CD4-positive, alpha-beta T cell treated with Interleukin-15 for 4 hours (primary cell): ENCODE measurements around the gene MRPS27.

ENCODE experiments used
- DNase-seq: peaks from one replicate; pipeline ENCODE4 v3.0.0-alpha.2; 2020; ENCODE audit warnings: low spot score

Gene MRPS27

DNA sequence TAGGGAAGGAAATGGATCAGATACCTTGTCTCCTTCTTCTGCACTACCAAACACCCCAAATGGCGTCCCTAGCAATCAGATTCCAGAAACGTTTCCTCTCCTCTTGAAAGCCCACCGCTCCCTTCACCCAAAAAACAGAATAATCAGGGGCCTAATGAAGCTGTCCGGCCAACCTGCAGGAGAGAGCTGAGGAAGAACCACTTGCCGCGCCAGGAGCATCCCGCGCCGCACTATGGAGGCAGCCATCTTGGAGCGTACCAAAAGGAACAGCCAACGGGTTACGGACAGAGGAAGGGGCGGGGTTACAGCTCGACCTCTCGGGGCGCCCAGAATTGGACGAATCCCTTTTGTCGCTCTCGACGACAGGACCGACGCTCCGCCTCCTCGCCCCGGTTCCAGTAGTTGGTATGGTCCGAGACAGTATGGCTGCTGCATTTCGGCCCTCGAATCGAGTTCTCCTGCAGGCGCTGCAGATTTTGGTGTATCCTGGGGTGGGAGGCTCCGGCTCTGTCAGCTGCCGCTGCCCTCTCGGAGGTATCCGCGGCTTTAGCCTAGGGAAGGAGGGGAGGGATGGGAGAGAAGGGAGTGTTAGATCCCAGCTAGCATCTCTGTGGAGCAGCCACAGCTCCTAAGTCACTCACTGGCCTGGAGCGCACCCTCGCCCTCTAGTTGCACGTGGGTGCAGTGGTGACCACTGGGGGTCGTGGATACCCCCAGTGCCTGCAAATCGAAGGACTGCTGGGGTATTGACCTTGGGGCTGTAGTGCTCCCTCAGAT lies at the start of gene MRPS27, which contains the start of gene PTCD2:
Gene MRPS27 (minus strand): TSS at position 265 of the 777 bp plus-strand sequence. CDS start 19 bp downstream, at position 246.
Gene PTCD2 (plus strand): TSS at position 398 of the 777 bp plus-strand sequence. CDS start 10 bp downstream, at position 408.
- peak; percentile 96 for DNase-seq

- DNase-seq, result no peak
Measured at GRCh38 chr5:72369711-72370110, 49.7 kb upstream of the MRPS27 start.

DNA sequence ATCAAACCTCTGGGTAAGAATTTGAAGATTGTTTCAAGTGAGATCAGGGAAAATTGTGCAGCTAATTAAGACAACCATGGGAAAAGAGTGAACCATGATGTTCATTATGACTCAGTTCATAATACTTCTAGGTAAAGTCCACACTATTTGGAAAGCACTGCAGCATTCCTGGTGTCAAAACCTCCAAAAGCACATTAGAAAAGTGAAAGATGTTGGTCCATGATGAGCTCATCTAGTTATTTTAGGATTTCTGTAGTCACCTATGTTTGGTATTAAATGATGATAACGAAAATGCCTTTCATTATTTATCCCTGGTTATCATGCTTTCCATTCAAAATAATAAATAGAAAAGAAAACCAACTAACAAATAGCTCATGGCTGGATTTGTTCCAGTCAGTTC lies 49.3 kb upstream of the MRPS27 start:
- DNase-seq, result no peak

DNA sequence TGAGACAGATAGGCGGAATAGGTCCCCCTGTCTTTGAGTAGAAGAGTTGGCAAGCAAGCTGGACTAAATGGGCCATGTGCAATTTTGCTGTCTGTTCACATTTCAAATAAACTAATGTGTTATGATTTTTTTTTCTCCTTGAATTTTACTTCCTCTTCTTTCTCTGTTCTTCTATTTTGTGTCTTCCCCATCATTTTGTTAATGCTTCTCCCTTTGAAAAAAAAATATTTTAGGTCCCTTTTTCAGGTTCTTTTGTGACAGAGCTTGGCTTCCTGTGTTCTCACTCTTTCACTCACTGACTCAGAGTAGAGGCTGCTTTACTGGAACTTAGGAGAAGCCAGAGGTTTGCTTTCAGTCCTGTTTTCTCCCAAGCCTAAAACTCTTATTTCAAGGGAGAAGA lies 48.2 kb upstream of the MRPS27 start:
- no peak for DNase-seq

DNA sequence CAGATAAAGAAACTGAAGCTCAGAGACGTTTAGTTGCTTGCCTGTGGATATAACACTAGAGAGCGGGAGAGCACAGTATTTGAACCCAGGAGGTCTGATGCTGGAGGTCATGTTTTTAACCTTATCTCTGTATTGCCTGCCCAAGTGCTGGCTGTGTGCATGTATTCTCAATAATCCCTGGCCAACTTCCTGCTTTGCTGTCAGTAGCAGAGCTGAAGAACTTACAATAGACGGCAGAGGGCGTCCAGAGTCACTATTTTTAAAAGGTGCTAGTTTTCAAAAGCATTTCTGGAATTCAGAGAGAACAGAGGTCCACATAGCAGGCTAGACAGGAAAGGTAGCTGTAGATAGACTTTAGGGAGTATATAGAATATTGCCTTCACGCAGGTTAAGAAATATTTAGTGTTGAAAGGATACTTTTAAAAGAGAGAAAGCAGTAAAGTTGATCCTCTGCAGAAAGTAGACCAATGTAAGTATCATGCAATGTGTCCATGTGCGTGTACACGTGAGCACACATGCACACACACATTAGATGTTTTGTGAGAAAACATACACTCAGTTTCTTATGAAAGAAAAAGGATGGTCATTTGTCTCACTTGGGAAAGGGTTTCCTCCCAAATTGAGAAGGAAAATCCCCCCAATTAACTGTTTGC lies 46.4 kb upstream of the MRPS27 start:
- DNase-seq, result peak; percentile 29

DNA sequence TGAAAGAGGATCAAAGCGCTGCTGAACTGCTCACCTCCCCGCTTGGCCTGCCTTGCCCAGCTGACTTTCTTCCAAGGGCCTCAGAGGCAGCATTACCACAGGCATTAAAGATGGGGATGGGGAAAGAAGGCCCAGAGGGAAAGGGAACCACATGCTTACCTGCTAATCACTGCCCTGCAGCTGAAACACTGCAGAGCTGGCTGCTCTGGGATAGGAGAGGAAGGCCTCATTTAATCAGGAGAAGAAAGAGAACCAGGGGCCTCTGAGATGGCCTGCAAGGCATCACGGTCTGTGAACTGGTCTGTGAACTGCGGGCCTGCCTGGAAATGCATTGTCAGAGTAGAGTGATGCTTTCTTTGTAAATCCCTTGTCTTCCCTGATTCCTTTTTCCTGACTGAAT lies 44.9 kb upstream of the MRPS27 start:
- DNase-seq, result no peak

- DNase-seq, result no peak
Measured at GRCh38 chr5:72364171-72364570, 44.1 kb upstream of the MRPS27 start.

DNA sequence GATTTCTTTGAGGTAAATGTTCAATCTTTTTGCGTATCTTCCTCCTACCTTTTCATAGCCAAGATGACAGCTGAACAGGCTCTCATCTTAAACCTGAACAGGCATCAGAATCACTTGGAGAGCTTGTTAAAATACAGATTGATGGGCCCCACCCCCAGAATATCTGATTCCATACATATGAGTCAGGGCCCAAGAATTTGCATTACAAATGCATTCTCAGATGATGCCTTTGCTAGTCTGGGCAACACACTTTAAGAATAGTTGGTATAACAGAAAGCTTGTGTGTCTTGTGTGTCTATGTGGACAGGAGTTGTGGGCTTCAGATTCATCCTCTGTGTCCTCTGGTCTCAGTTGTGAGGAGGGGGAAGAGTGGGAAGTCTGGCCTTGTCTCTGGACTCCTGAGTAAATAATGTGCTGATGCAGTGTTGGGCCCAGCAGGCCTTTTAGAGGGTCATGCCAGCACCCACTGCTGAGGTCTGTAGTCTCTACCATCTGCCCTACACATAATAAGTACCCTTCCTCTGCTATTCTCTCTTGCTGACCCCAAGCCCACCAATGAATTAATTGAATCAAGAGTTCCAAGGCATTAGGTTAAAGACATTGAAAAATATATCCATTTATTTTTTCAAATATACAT lies 43.2 kb upstream of the MRPS27 start:
- no peak for DNase-seq

DNA sequence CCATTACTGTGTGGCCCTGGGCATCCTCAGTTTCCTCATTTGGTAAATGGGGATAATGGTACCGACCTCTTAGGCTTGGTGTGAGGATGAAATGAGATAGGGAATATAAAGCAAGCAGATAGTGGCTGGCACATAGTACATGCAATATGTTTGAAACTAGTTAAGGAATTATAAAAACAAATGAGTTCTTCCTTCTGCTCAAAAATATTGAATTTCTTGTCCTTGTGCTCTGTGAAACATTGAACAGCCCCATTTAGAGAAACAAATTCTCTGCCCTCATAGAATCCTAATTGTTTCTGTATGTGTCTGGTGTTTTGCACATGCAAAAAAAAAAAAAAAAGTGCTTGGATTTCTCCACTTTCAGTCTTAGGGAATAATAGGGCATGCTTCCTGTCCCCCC lies 39.8 kb upstream of the MRPS27 start:
- DNase-seq, result no peak

DNA sequence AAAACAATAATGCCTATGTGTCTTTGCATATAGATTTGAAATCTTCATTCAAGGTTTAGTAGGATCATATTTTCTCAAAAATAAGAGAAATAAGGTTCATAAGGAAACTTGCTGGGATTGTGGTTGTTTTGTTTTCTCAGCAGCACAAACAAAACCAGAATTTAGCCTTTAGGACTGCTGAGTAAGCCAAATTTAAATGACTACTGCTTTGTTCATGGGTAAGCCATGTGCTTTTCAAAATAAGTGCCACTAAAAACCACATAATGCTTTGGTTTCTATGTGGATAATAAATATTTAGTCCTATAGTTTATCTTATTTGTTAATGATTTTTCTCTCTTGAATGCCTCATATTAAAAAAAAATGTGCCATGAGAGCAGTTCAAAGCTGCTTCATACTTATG lies 38.9 kb upstream of the MRPS27 start:
- DNase-seq, result no peak

GRCh38 chr5:72356361-72356760 lies 36.3 kb upstream of the MRPS27 start:
- DNase-seq, result no peak

GRCh38 chr5:72355706-72356299 lies 35.8 kb upstream of the MRPS27 start:
- DNase-seq, result no peak

GRCh38 chr5:72353046-72353445 lies 33.0 kb upstream of the MRPS27 start:
- DNase-seq, result no peak

DNA sequence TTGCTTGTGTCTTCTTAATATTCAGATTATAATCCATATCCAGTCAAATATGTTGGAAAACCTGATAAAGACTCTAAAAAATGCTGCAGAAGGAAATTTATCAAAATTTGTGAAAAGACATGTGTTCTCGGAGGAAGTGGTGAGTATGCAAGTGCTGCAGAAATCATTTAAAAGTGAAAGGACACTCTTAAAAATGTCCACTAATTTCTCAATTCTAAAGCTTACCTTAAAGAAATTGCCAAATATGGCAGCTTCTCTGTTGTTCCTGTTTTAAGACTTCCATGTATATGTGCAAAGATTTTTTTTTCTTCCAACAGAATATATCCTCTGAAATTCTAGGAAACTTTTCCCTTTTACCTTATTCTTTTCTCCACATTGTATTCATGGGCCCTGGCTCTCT lies 32.6 kb upstream of the MRPS27 start:
- DNase-seq, result no peak

- DNase-seq, result no peak
Measured at GRCh38 chr5:72351376-72351775, 31.3 kb upstream of the MRPS27 start.

- DNase-seq, result no peak
Measured at GRCh38 chr5:72347801-72348308, 27.8 kb upstream of the MRPS27 start.

- DNase-seq, result no peak
Measured at GRCh38 chr5:72346398-72346797, 26.4 kb upstream of the MRPS27 start.

DNA sequence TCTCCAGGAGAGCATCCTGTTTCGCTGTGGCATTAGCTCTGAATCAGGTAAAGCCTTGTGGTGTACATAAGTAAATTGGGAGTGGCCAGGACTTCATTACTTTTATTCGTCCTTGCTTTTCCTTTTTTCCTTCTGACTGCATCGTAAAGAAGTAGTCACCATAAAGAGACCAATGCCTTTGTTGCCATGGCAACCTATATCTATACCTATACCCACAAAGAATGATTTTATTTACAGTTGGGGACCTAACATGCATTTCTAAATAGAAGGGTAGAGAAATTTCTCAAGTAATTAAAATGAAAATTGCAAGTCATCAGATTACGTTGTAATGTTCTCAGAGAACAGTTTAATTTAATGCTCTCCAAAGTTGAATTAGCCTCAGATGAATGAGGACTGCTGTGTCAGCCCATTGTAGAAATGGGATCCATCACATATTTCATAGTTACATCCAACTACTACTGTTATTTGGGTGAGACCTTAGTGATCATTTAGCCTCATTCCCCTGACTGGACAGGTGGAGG lies 18.7 kb upstream of the MRPS27 start:
- no peak for DNase-seq

- DNase-seq, result no peak
Measured at GRCh38 chr5:72337159-72337558, 17.1 kb upstream of the MRPS27 start.

DNA sequence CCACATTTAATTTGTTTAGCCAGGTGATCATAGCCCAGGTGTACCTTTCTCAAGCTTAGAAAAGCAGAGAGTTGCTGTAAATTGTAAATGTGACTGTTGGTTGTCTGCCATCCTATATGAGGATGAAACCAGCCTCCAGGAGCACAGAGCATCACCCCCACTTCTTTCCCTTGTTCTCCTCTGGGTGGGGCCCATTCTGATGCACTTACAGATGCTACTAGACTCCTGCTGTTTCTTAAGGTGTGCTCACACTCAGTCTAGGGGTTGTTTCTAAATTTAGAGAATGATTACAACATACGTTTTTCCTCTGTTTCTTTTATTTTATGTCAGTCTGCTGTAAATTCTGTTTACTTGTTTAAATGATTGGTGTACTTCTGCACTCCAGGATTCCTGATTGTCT lies 10.7 kb upstream of the MRPS27 start:
- DNase-seq, result no peak

- DNase-seq, result no peak
Measured at GRCh38 chr5:72328172-72328571, 8.1 kb upstream of the MRPS27 start.

DNA sequence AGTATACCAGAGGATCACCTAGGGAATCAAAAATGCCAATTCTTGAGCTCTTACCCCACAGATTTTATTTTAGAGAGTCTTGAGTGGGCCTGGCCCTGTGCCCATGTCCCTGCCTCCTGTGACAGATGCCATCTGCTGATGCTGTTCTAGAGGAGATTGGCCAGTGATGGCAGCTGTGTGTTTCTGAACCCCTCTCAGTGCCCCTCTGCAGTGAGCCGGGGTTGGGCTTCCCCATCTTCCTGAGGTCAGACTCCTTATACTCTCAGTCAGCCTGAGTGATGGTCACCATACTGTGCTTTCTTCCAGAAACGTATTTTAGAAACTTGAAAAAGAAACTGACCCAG lies 6.2 kb upstream of the MRPS27 start:
- no peak for DNase-seq
